HG03460 (cell line): ENCODE results near the gene SMPD2.
"Not testable (repeated sequence)": the region's sequence is repeated elsewhere in the genome, so short reads cannot be mapped to it uniquely, and the experiment has no call there.

Experiments
- ATAC-seq: cut with Tn5 transposase; IDR thresholded peaks from one replicate; pipeline ENCODE4 v1.9.1; 2021; ENCODE audit not compliant: unreplicated experiment

Gene SMPD2

GRCh38 chr6:109460161-109460829, 19.8 kb downstream of the SMPD2 start:
- ATAC-seq = no peak

GRCh38 chr6:109461205-109461604, 20.7 kb downstream of the SMPD2 start:
- not testable (repeated sequence) for ATAC-seq

- ATAC-seq = no peak
Measured at GRCh38 chr6:109461733-109462526, 21.4 kb downstream of the SMPD2 start.

- ATAC-seq = no peak
Measured at GRCh38 chr6:109465772-109466171, 25.2 kb downstream of the SMPD2 start.

GRCh38 chr6:109466212-109466923, 25.8 kb downstream of the SMPD2 start:
- ATAC-seq = no peak

- no peak for ATAC-seq
Measured at GRCh38 chr6:109467696-109468095, 27.2 kb downstream of the SMPD2 start.

GRCh38 chr6:109469591-109470189, 29.2 kb downstream of the SMPD2 start:
- no peak for ATAC-seq

GRCh38 chr6:109471105-109471810, 30.7 kb downstream of the SMPD2 start:
- no peak for ATAC-seq

GRCh38 chr6:109472132-109472995, 31.8 kb downstream of the SMPD2 start:
- peak; percentile 65 for ATAC-seq

- no peak for ATAC-seq
Measured at GRCh38 chr6:109473120-109473519, 32.6 kb downstream of the SMPD2 start.

- no peak for ATAC-seq
Measured at GRCh38 chr6:109474995-109475394, 34.5 kb downstream of the SMPD2 start.

GRCh38 chr6:109475625-109476024, 35.1 kb downstream of the SMPD2 start:
- ATAC-seq = no peak

- ATAC-seq = no peak
Measured at GRCh38 chr6:109477184-109477583, 36.7 kb downstream of the SMPD2 start.

- ATAC-seq = peak; percentile 75
Measured at GRCh38 chr6:109477725-109478124, 37.2 kb downstream of the SMPD2 start.

GRCh38 chr6:109478222-109478805, 37.8 kb downstream of the SMPD2 start:
- no peak for ATAC-seq

- no peak for ATAC-seq
Measured at GRCh38 chr6:109478841-109479624, 38.5 kb downstream of the SMPD2 start.

GRCh38 chr6:109480993-109481480, 40.5 kb downstream of the SMPD2 start:
- ATAC-seq = no peak

GRCh38 chr6:109482905-109483734, 42.6 kb downstream of the SMPD2 start, which contains the start of gene ZBTB24:
Gene ZBTB24 (minus strand): TSS chr6:109483219. CDS start chr6:109482026, 1,193 bp downstream.
- peak; percentile 89 for ATAC-seq
